HCT116 (cell line): Measurements from ENCODE around the gene IGFBP4. TPM values are rescaled to one million over a fixed set of nuclear protein-coding genes. Genes with fewer than 3 reads are reported as not detected.

ENCODE experiments used
- ATAC-seq: fragments of 200-7000 bp; cut with Tn5 transposase; 2 replicates; pipeline ENCODE4 v1.9.1; 2020; ENCODE audit warnings: mild to moderate bottlenecking, moderate library complexity
- BruUV-seq: library from RNA; stranded (reverse); fragments of 400-500 nt; replicated peaks from 2 replicates; lab custom pipeline; 2021; lab: Mats Ljungman, UMichigan
- CTCF ChIA-PET: fragments of 300-600 bp; sonication (Branson Sonifier 250); formaldehyde crosslinking; loops from one replicate; lab custom pipeline; 2021; ENCODE audit warnings: antibody characterized with exemption; lab: Charles Lee
- POLR2A ChIA-PET: fragments of 300-600, 350-600 bp; sonication (Branson Sonifier 250); formaldehyde crosslinking; loops from one replicate; lab custom pipeline; 2021; ENCODE audit warnings: antibody characterized with exemption; lab: Charles Lee
- RAD21 ChIA-PET, 2 experiments: fragments of 300-600 bp; sonication (Branson Sonifier 250); formaldehyde crosslinking; loops; one replicate each; lab custom pipeline; 2023; ENCODE audit warnings: low total read pairs in 2 of 2; ENCODE audit not compliant: uncharacterized antibody in 2 of 2, unreplicated experiment in 2 of 2, low non-redundant PET in 1 of 2; lab: Charles Lee
- DNase-seq: peaks from one replicate; pipeline ENCODE4 v3.0.0-alpha.2; 2010; ENCODE audit warnings: low read depth, low spot score
- H2AFZ ChIP-seq: fragments of 200-600 bp; shearing (Covaris generic), sonication (generic); 2 replicates; pipeline ENCODE4 v1.6.1; 2017; ENCODE audit warnings: low read depth, mixed run types, mixed read lengths, antibody characterized with exemption, low read length; ENCODE audit not compliant: poor library complexity, severe bottlenecking
- H3K27ac ChIP-seq: 2 replicates; pipeline ENCODE4 v1.5.1; 2012; ENCODE audit warnings: low read depth, low read length
- H3K27me3 ChIP-seq: fragments of 200-600 bp; sonication (generic); 2 replicates; pipeline ENCODE4 v1.6.1; 2016; ENCODE audit warnings: mixed run types, low read length, mixed read lengths; ENCODE audit not compliant: insufficient read depth
- H3K36me3 ChIP-seq, 2 experiments: fragments of 200-500 bp in 1 of 2; fragments of 200-600 bp in 1 of 2; sonication (Bioruptor generic) in 1 of 2; sonication (generic) in 1 of 2; 2 replicates each; pipeline versions ENCODE4 v1.5.1 to v1.6.1; 2014 to 2016; ENCODE audit warnings: low read length in 2 of 2, inconsistent platforms in 1 of 2, mixed read lengths in 1 of 2, mixed run types in 1 of 2; ENCODE audit not compliant: insufficient read depth in 2 of 2, control insufficient read depth in 1 of 2
- H3K4me1 ChIP-seq, 2 experiments: fragments of 200-600 bp in 1 of 2; sonication (generic) in 1 of 2; 2 replicates each; pipeline versions ENCODE4 v1.5.1 to v1.6.1; 2012 to 2017; ENCODE audit warnings: low read length in 2 of 2, inconsistent platforms in 1 of 2, mild to moderate bottlenecking in 1 of 2, mixed read lengths in 1 of 2, mixed run types in 1 of 2, moderate library complexity in 1 of 2; ENCODE audit not compliant: insufficient read depth in 2 of 2, control insufficient read depth in 1 of 2
- H3K4me2 ChIP-seq: fragments of 200-600 bp; sonication (generic); 2 replicates; pipeline ENCODE4 v1.6.1; 2017; ENCODE audit warnings: mixed run types, low read length, mixed read lengths
- H3K4me3 ChIP-seq, 2 experiments: fragments of 200-600 bp in 1 of 2; sonication (generic) in 1 of 2; replicated peaks in 1 of 2; 2 replicates each; pipeline ENCODE4 v1.5.1; 2011 to 2016; ENCODE audit warnings: low read length in 2 of 2, control low read depth in 1 of 2, low read depth in 1 of 2, mild to moderate bottlenecking in 1 of 2, mixed read lengths in 1 of 2, mixed run types in 1 of 2
- H3K79me2 ChIP-seq: fragments of 200-600 bp; sonication (generic); 2 replicates; pipeline ENCODE4 v1.6.1; 2017; ENCODE audit warnings: mild to moderate bottlenecking, mixed run types, low read length, moderate library complexity, mixed read lengths; ENCODE audit not compliant: insufficient read depth
- H3K9ac ChIP-seq: fragments of 200-600 bp; sonication (generic); 2 replicates; pipeline ENCODE4 v1.6.1; 2016; ENCODE audit warnings: low read length, mixed read lengths
- H3K9me2 ChIP-seq: fragments of 200-600 bp; sonication (generic), shearing (Covaris generic); 2 replicates; pipeline ENCODE4 v1.6.1; 2017; ENCODE audit warnings: mixed run types, mild to moderate bottlenecking, moderate library complexity; ENCODE audit not compliant: insufficient read depth
- H3K9me3 ChIP-seq, 2 experiments: fragments of 200-500 bp in 1 of 2; fragments of 200-600 bp in 1 of 2; sonication (Bioruptor generic) in 1 of 2; sonication (generic) in 1 of 2; 2 replicates each; pipeline ENCODE4 v1.6.1; 2014 to 2017; ENCODE audit warnings: low read length in 2 of 2, mixed read lengths in 2 of 2, inconsistent platforms in 1 of 2, low read depth in 1 of 2, mild to moderate bottlenecking in 1 of 2, mixed run types in 1 of 2, moderate library complexity in 1 of 2; ENCODE audit not compliant: control insufficient read depth in 1 of 2, insufficient read depth in 1 of 2
- H4K20me1 ChIP-seq: fragments of 200-600 bp; sonication (generic), shearing (Covaris generic); 2 replicates; pipeline ENCODE4 v1.6.1; 2017; ENCODE audit warnings: mixed run types, mild to moderate bottlenecking, moderate library complexity; ENCODE audit not compliant: insufficient read depth
- CBX3 ChIP-seq: IDR thresholded peaks from 2 replicates; pipeline ENCODE4 v1.6.1; 2012; ENCODE audit warnings: low read depth
- CEBPB ChIP-seq: IDR thresholded peaks from 2 replicates; pipeline ENCODE4 v1.6.1; 2012; ENCODE audit warnings: low read depth
- EGR1 ChIP-seq: IDR thresholded peaks from 2 replicates; pipeline ENCODE4 v1.6.1; 2012; ENCODE audit warnings: low read depth
- EZH2 ChIP-seq: fragments of 200-600 bp; sonication (generic); IDR thresholded peaks from 2 replicates; pipeline ENCODE4 v1.6.1; 2017; ENCODE audit warnings: antibody characterized with exemption, mixed run types
- EZH2phosphoT487 ChIP-seq: fragments of 200-600 bp; IDR thresholded peaks from 2 replicates; pipeline ENCODE4 v1.6.1; 2018; ENCODE audit warnings: antibody characterized with exemption, borderline replicate concordance
- RAD21 ChIP-seq: IDR thresholded peaks from 2 replicates; pipeline ENCODE4 v1.6.1; 2012; ENCODE audit warnings: low read depth, mild to moderate bottlenecking
- ZBTB33 ChIP-seq: IDR thresholded peaks from 2 replicates; pipeline ENCODE4 v1.6.1; 2011; ENCODE audit warnings: mild to moderate bottlenecking, low read length, moderate library complexity; ENCODE audit not compliant: insufficient replicate concordance; ENCODE audit errors: extremely low read depth
- ZFX ChIP-seq: fragments of 450-650 bp; IDR thresholded peaks from 2 replicates; pipeline ENCODE4 v1.6.1; 2017
- intact Hi-C: fragments of 100-400 bp; cut with micrococcal nuclease; formaldehyde crosslinking; loops from 2 replicates; pipeline ENCODE4 v1.10.0; 2022
- total RNA-seq: library from RNA; stranded (reverse); gene quantifications from one replicate; pipeline ENCODE4 v1.2.1, GENCODE V29; 2021; ENCODE audit not compliant: unreplicated experiment

The IGFBP4 gene
- total RNA-seq, 1 experiment from 2014 or later = 2.0 TPM

- intact Hi-C loops = no loop called here
- no peak for ATAC-seq
- DNase-seq = no peak
- Histone ChIP-seq H3K27ac (no peak overlapping the region), H3K9me3 (no peaks in the 10 kb centered on the region), H4K20me1 (no peaks in the 10 kb centered on the region), H3K79me2 (no peaks in the 10 kb centered on the region), H3K36me3 (no peaks in the 10 kb centered on the region), H3K9me2 (no peaks in the 10 kb centered on the region), H2AFZ (no peak overlapping the region), H3K4me3 (no peak overlapping the region), H3K9ac (no peak overlapping the region), H3K4me1 (peaks cover 0 to 6% of the 10 kb centered on the region in 2 experiments; a peak in 1 of 4 replicates), H3K27me3 (no peaks in the 10 kb centered on the region), H3K4me2 (no peak overlapping the region)
- RAD21 ChIA-PET = no interaction called here
- CTCF ChIA-PET = interaction anchor here (1.9 kb wide), 1 partner anchor 9 kb away, joined by 8 read pairs; no protein-coding TSS in a partner anchor
- TF ChIP-seq EZH2 (no peak), ZFX (no peak), EGR1 (no peak), RAD21 (no peak), ZBTB33 (no peak), CEBPB (no peak), EZH2phosphoT487 (no peak), CBX3 (no peak)
- BruUV-seq = no TSS peak
- POLR2A ChIA-PET = no interaction called here
These were observed 23.2 kb downstream of the IGFBP4 start for GRCh38 chr17:40466298-40466971.
